GM12891 (cell line): ENCODE measurements around the gene MIEN1.

ENCODE experiments used
- POLR2A ChIP-seq: IDR thresholded peaks from 2 replicates; pipeline ENCODE4 v1.6.1; 2011; ENCODE audit warnings: low read depth, low read length, control low read depth
- POLR2AphosphoS5 ChIP-seq: IDR thresholded peaks from 2 replicates; pipeline ENCODE4 v1.6.1; 2011; ENCODE audit warnings: low read depth, low read length, control low read depth
- TAF1 ChIP-seq: IDR thresholded peaks from 2 replicates; pipeline ENCODE4 v1.6.1; 2011; ENCODE audit warnings: low read depth, low read length, control low read depth

DNA sequence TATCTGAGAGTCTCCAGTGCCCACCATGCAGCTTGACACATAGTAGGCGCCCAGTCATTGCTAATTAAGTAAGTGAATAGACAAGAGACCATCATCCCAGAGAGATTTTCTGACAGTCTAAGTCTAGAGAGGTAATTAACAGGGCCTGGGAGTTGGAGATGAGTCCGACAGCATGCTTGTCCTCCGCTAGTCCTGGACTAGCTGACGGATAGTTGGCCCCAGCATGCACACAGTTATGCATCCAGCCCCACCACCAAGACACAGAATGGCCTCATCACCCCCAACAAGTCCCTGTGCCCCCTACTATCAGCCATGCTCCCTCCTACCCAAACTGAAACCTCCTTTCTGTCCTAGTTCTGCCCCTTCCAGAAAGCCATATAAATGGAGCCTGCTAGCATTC lies 17.4 kb upstream of the MIEN1 start:
- no peak for TF ChIP-seq POLR2A
- no peak for TF ChIP-seq TAF1
- TF ChIP-seq POLR2AphosphoS5, result no peak
